Fibroblast of pulmonary artery (primary cell): ENCODE data around the gene SIX3.
A peak's percentile ranks its signal among the peaks of the same experiment; 100 is the strongest.

ENCODE experiments used
- DNase-seq: peaks from one replicate; pipeline ENCODE4 v3.0.0-alpha.2; 2010; ENCODE audit warnings: low read depth
- H3K4me3 ChIP-seq: replicated peaks from 2 replicates; pipeline ENCODE4 v1.5.1; 2011; ENCODE audit warnings: low read depth, mild to moderate bottlenecking, control low read depth, low read length, moderate library complexity
- TF ChIP-seq, protein P1 (sequence below): IDR thresholded peaks from 2 replicates; pipeline ENCODE4 v1.5.1; 2011; ENCODE audit warnings: mild to moderate bottlenecking, control low read depth, low read length, inconsistent platforms; ENCODE audit errors: missing control alignments

The SIX3 gene

DNA sequence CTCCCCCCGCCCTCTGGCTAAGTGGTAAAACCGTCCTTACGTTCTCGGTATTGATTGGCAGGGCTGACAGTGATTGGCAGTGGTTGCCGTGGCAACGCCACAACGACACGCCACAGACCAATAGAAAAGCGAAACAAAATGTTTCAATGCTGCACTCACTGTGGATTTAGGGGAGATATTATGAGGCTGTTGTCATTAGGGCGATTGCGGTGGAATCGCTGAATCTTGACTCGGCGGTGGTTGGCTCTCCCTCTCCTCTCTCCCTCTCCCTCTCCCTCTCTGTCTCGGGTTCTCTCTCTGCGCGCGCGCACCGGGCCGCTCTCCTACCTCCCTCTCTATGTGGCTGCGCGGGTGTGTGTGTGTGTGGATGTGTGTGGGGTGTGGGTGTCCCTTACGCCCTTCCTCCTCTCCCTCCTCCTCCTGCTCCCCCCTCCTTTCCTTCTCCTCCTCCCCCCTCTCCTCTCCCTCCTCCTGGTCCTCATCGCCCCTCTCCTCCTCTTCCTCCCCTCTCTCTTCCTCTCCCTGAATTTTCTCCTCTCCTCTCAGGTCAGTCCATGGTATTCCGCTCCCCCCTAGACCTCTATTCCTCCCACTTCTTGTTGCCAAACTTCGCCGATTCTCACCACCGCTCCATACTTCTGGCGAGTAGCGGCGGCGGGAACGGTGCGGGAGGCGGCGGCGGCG lies at the start of gene SIX3:
TSS of gene SIX3 (plus strand) at position 152 of the 684 bp plus-strand sequence. CDS start at position 555, 403 bp downstream.
- DNase-seq: no peak
- TF ChIP-seq, protein P1, sequence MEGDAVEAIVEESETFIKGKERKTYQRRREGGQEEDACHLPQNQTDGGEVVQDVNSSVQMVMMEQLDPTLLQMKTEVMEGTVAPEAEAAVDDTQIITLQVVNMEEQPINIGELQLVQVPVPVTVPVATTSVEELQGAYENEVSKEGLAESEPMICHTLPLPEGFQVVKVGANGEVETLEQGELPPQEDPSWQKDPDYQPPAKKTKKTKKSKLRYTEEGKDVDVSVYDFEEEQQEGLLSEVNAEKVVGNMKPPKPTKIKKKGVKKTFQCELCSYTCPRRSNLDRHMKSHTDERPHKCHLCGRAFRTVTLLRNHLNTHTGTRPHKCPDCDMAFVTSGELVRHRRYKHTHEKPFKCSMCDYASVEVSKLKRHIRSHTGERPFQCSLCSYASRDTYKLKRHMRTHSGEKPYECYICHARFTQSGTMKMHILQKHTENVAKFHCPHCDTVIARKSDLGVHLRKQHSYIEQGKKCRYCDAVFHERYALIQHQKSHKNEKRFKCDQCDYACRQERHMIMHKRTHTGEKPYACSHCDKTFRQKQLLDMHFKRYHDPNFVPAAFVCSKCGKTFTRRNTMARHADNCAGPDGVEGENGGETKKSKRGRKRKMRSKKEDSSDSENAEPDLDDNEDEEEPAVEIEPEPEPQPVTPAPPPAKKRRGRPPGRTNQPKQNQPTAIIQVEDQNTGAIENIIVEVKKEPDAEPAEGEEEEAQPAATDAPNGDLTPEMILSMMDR: no peak
- H3K4me3 ChIP-seq: peak within 1 kb of the TSS; percentile 10

DNA sequence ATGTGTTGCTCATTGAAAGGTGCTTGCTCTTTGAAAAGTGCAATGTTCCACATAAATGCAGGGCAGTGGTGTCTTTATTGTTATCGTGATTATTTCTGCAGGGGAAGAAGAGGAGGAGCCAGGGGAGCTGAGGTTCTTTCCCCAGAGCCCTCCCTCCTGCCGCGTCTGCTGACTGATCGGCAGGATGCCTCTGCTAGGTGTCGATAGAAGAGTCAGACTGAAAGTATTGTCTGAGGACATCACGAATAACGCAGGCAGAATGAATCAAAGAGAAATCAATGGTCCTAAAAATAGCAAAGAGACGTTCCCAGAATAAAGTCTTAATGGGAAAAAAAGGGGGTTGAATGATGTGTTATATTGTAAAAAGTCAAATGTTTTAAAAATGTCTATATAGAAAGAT lies 47.4 kb upstream of the SIX3 start:
- DNase-seq: no peak
- TF ChIP-seq, protein P1: no peak
- H3K4me3 ChIP-seq: no peak overlapping the region

DNA sequence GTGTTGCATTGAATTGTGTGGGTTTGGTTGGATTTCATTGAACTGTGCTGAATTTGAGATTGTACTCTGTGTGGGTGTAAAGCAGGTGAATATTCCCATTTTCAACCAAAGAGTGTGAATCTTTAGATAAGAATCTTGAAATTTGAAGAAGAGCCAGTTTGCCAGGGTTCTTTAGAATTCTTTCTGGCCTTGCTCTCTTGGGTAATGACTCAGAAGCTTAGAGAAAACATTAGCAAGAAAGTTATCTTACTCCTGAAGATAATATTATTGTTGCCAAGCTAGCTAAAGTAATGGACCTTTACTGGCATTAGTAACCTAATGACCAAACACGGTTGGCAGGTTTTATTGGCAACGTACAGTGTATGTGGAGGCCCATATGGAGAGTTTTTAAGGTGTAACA lies 46.4 kb upstream of the SIX3 start:
- DNase-seq: no peak
- H3K4me3 ChIP-seq: no peak overlapping the region
- TF ChIP-seq, protein P1: no peak

DNA sequence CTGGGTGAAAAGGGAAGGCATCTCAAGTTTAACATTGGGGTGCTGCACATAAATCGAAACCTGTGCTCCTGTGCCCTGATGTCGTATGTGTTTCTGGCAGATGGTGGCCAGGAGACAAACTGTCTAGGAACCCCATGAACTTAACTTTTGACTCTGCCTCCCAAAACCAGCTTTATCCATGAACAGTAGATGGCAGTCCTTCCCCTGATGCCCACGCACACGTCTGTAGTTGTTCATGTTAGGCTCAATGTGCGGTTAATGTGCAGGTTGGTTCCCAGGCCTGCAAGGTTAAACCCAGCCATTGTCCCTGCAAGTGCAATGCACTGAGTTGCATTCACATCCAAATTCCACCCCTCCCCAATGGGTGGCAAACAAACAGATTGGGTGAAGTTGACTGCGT lies 44.1 kb upstream of the SIX3 start:
- TF ChIP-seq, protein P1: no peak
- no peak for DNase-seq
- no peak overlapping the region for H3K4me3 ChIP-seq

DNA sequence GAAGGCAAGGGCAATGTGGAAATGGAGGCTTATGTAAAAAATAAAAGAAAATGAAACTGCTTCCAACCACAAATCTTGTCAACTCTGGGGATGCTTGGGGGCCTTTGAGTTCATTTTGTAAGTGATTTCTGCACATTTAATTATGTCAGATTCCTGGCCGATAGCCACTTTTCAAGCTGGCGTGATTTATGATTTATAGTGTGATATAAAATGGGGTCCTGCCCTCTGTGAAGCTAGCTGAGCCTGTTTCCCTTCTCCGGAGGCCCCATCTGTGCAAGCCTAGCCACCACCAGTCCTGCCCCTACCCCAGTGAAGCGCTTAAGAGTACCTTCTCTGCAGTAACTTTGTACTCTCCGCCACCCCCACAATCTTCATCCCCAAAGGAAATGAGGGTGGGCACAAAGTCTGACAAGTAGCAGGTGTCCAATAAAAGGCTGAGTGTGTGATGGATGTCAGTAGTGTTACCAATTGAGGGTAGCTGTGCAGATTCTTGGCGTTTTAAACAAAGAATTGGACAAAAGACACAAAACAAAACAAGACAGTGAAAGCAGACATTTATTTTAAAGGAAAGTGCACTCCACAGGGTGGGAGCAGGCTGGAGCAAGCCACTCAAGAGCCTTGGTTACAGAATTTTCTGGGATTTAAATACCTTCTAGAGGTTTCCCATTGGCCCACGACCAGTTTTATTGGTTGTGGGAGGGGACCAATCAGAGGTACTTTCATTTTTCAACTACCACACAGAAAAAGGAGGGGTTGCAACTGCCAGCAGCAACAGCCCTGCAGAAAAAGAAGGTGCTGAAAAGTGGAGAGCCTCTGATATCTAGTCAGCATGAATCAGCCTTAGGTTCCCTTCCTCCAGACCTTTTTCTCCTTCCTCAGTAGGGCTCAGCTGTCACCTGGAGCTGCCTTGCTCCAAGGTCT lies 39.0 kb upstream of the SIX3 start:
- TF ChIP-seq, protein P1: no peak
- H3K4me3 ChIP-seq: no peak overlapping the region
- no peak for DNase-seq

DNA sequence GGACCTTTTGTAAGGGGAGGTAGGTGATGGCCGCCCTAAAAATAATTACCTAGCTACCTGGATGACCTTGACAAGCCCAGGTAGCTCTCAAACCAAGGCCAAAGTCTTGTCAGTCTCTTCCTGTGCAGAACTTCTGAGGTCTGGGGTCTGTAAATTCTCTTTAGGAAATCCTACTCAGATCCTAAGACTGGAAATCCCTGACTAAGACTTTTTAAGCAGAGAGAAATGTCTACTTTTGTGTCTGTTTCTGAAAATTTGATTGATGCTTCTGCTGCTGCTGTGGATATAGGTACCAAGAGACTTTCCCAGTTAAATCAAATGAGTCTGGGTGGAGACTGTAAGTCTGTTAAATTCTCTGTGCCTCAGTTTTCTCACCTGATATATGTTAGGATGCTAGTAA lies 36.9 kb upstream of the SIX3 start:
- DNase-seq: no peak
- H3K4me3 ChIP-seq: no peak overlapping the region
- TF ChIP-seq, protein P1: no peak
